Transverse colon (tissue), 4 donors: ENCODE data around the gene CRADD. TPM values are rescaled to one million over a fixed set of nuclear protein-coding genes. Genes with fewer than 3 reads are reported as not detected.
"Not testable (repeated sequence)": the region's sequence is repeated elsewhere in the genome, so short reads cannot be mapped to it uniquely, and the experiment has no call there.

Source experiments
- DNase-seq: peaks from one replicate; pipeline ENCODE4 v3.0.0-alpha.2; 2019
- H3K27ac ChIP-seq, 4 donors: fragments of 200-600 bp; sonication (generic); 2 replicates each; pipeline ENCODE4 v1.5.1; 2016 to 2018; ENCODE audit warnings: inconsistent platforms in 4 of 4
- H3K27me3 ChIP-seq: fragments of 200-600 bp; sonication (generic); 2 replicates; pipeline ENCODE4 v1.5.1; 2017; ENCODE audit warnings: inconsistent platforms
- H3K36me3 ChIP-seq, 4 donors: fragments of 200-600 bp; sonication (generic); 2 replicates each; pipeline ENCODE4 v1.5.1; 2017 to 2019; ENCODE audit warnings: inconsistent platforms in 4 of 4
- H3K4me1 ChIP-seq, 4 donors: fragments of 200-600 bp; sonication (generic); 2 replicates each; pipeline ENCODE4 v1.5.1; 2017 to 2020; ENCODE audit warnings: inconsistent platforms in 4 of 4
- H3K4me3 ChIP-seq, 4 donors: fragments of 200-600 bp; sonication (generic); 1 replicate in 1 of 4; 2 replicates in 3 of 4; pipeline versions ENCODE4 v1.5.1 to v1.6.1; 2017 to 2019; ENCODE audit warnings: inconsistent platforms in 4 of 4
- H3K9me3 ChIP-seq, 2 donors: fragments of 200-600 bp; sonication (generic); 2 replicates each; pipeline ENCODE4 v1.5.1; 2017 to 2019; ENCODE audit warnings: inconsistent platforms in 2 of 2
- EP300 ChIP-seq: sonication (generic); formaldehyde crosslinking; IDR thresholded peaks from one replicate; pipeline ENCODE4 v1.6.1; 2017; ENCODE audit warnings: antibody characterized with exemption, low read depth
- POLR2A ChIP-seq: fragments of 450-650 bp; IDR thresholded peaks from one replicate; pipeline ENCODE4 v1.6.1; 2016; ENCODE audit warnings: antibody characterized with exemption, mild to moderate bottlenecking, moderate library complexity
- POLR2AphosphoS5 ChIP-seq, 3 donors: sonication (generic); formaldehyde crosslinking; IDR thresholded peaks; one replicate each; pipeline ENCODE4 v1.6.1; 2016; ENCODE audit warnings: antibody characterized with exemption in 3 of 3
- whole genome bisulfite sequencing, 2 donors: methylation state at CpG; one replicate each; pipeline ENCODE4 v1.1.5; 2018; ENCODE audit warnings: low coverage in 1 of 2; 5-methylcytosine and 5-hydroxymethylcytosine counted together
- in situ Hi-C, 4 donors: fragments of 200-750 bp; cut with MboI; loops; one replicate each; pipeline versions ENCODE4 v1.15.0 to v1.15.1; 2017; ENCODE audit warnings: low sequenced_read_pairs in 3 of 4, low pct_ligation_motif_present in 1 of 4, low pct_unique_long_range_greater_than_20kb in 1 of 4
- intact Hi-C: fragments of 100-400 bp; cut with DNase I; formaldehyde crosslinking; loops from one replicate; pipeline ENCODE4 v1.15.1; 2023; ENCODE audit warnings: low total_unique reads
- total RNA-seq, 4 donors: library from RNA; depleted of rRNA; stranded (reverse); fragments of >200 nt; gene quantifications; one replicate each; pipeline ENCODE4 v1.1.0, GENCODE V29; 2016
- TF ChIP-seq, protein P1 (sequence below), 5 experiments: fragments of 200-600 bp in 3 of 5; fragments of 450-650 bp in 2 of 5; sonication (generic) in 3 of 5; IDR thresholded peaks; 1 replicate in 2 of 5; 2 replicates in 3 of 5; pipeline ENCODE4 v1.5.1; 2016 to 2017; ENCODE audit warnings: antibody characterized with exemption in 5 of 5, inconsistent platforms in 3 of 5, mild to moderate bottlenecking in 2 of 5, moderate library complexity in 1 of 5

Gene CRADD
- total RNA-seq, 4 donors from 2014 or later, result 45.6 to 59.3 (median 56.3) TPM

DNA sequence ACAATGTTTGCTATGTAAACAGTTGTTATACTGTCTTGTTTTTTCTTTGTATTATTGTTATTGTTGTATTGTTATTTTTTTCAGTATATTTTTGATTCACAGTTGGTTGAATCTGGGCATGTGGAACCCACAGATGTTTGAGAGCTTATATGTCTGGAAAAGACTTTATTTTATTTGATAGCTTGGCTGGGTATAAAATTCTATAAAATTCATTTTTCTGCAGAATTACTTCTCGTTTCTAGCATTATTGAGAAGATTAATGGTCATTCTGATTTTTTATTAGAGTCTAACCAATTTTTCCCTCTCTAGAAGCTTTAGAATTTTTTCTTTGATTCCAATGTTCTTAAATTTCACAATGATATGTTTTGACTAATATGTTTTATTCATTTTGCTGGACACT is 188.6 kb downstream of the CRADD start:
- no peaks in the 10 kb centered on the region for H3K36me3 ChIP-seq
- no peak for DNase-seq
- in situ Hi-C loops (no loop called here), intact Hi-C loops (no loop called here)
- H3K27ac ChIP-seq, result no peak overlapping the region
- TF ChIP-seq POLR2AphosphoS5 (IDR thresholded peaks at IDR 0.05) (no peak), EP300 (no peak), POLR2A (no peak)
- TF ChIP-seq, protein P1, sequence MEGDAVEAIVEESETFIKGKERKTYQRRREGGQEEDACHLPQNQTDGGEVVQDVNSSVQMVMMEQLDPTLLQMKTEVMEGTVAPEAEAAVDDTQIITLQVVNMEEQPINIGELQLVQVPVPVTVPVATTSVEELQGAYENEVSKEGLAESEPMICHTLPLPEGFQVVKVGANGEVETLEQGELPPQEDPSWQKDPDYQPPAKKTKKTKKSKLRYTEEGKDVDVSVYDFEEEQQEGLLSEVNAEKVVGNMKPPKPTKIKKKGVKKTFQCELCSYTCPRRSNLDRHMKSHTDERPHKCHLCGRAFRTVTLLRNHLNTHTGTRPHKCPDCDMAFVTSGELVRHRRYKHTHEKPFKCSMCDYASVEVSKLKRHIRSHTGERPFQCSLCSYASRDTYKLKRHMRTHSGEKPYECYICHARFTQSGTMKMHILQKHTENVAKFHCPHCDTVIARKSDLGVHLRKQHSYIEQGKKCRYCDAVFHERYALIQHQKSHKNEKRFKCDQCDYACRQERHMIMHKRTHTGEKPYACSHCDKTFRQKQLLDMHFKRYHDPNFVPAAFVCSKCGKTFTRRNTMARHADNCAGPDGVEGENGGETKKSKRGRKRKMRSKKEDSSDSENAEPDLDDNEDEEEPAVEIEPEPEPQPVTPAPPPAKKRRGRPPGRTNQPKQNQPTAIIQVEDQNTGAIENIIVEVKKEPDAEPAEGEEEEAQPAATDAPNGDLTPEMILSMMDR (IDR thresholded peaks at IDR 0.05), result no peak
- WGBS, 2 donors, result 84 to 91% methylated on average over 1 of the region's 1 CpG
- H3K4me3 ChIP-seq, result no peak overlapping the region
- H3K4me1 ChIP-seq, result no peaks in the 10 kb centered on the region
- no peaks in the 10 kb centered on the region for H3K27me3 ChIP-seq
- H3K9me3 ChIP-seq, result peaks cover 15 to 23% of the 10 kb centered on the region in 2 donors

DNA sequence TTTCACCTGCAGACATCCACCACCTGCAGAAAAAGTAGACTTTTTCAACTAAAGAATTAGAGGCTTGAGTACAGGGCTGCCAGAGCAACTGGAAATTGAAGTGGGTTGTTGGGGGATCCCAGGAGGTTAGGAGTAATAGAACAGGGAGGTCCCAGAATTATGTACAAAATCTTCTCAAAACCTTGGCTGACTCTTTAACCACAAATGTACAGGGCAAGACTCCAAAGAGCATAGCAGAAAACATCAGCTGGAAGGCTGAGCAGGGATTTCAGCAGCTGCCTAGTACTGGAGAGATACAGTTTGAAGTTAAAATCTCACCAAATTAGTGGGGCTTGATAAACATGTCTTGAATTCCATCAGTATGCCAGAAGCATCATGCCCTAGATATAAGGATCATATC is 191.6 kb downstream of the CRADD start:
- DNase-seq, result no peak
- intact Hi-C loops, result no loop called here
- no peak for TF ChIP-seq POLR2A
- no peak for TF ChIP-seq POLR2AphosphoS5 (IDR thresholded peaks at IDR 0.05)
- TF ChIP-seq EP300, result no peak
- TF ChIP-seq, protein P1 (IDR thresholded peaks at IDR 0.05), result no peak

DNA sequence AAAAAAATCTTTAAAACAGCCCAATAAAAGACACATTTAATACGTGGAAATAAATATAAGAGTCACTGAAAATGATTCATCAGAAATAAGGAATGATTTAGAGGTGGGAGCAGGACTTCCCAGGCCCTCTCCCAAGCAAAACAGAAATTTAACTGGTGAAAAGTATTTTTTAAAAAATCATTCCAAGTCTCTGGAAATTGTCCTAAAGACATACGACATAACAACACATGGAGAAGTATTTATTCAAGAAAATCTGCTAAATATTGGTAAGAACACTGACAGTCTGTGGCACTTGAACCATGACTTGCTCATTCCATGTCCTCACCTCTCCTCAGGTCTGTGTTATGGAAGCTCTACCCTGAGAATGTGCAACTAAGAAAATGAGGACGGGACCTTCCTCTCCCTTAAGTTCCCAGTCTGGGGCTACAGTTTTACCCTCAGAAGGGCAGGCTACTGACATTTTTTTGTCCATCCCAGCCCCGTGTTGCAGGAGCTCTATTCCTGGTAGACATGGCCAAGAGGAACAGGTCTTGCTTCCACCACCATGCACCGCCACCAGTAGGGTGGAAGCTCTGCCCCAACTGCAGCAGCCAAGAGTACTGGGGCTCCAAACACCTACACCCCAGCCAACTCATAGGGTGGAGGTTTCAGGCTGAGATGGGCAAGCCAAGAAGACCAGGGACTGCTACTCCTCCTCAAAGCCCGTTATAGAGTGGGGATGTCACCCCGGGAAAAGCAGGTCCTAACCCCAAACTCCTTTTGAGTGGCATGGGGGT is 193.0 kb downstream of the CRADD start:
- no peaks in the 10 kb centered on the region for H3K4me1 ChIP-seq
- no peak overlapping the region for H3K4me3 ChIP-seq
- in situ Hi-C loops (no loop called here), intact Hi-C loops (no loop called here)
- no peak for TF ChIP-seq POLR2AphosphoS5 (IDR thresholded peaks at IDR 0.05)
- no peak for TF ChIP-seq POLR2A
- no peak for TF ChIP-seq EP300
- TF ChIP-seq, protein P1 (IDR thresholded peaks at IDR 0.05), result no peak
- no peak for DNase-seq
- H3K9me3 ChIP-seq, result peaks cover 35 to 41% of the 10 kb centered on the region in 2 donors
- no peak overlapping the region for H3K27ac ChIP-seq
- WGBS, 2 donors, result 33 to 82% methylated on average over 1 to 7 of the region's 7 CpGs
- H3K36me3 ChIP-seq, result no peaks in the 10 kb centered on the region
- no peaks in the 10 kb centered on the region for H3K27me3 ChIP-seq

More for the DNA sequence above, 191.6 kb downstream of the CRADD start:
- H3K27me3 ChIP-seq, result no peaks in the 10 kb centered on the region
- in situ Hi-C loops, result no loop called here
- H3K4me1 ChIP-seq, result no peaks in the 10 kb centered on the region
- no peak overlapping the region for H3K27ac ChIP-seq
- H3K9me3 ChIP-seq, result peaks cover 34 to 35% of the 10 kb centered on the region in 2 donors
- no peak overlapping the region for H3K4me3 ChIP-seq
- H3K36me3 ChIP-seq, result no peaks in the 10 kb centered on the region

DNA sequence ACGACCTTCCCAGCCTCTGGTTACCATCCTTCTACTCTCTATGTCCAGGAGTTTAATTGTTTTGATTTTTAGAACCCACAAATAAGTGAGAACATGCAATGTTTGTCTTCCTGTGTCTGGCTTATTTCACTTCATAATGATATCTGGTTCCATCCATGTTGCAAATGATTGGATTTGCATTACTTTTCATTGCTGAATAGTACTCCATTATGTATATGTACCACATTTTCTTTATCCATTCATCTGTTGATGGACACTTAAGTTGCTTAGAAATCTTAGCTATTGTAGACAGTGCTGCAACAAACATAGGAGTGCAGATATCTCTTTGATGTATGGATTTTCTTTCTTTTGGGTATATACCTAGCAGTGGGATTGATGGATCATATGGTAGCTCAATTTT is 194.4 kb downstream of the CRADD start:
- H3K27ac ChIP-seq, in situ Hi-C loops, H3K4me3 ChIP-seq, intact Hi-C loops, H3K4me1 ChIP-seq, H3K27me3 ChIP-seq, H3K36me3 ChIP-seq, DNase-seq: not testable (repeated sequence)
- WGBS, 2 donors, result 56 to 72% methylated on average over 1 of the region's 1 CpG
- H3K9me3 ChIP-seq, result peaks cover 37 to 40% of the 10 kb centered on the region in 2 donors

DNA sequence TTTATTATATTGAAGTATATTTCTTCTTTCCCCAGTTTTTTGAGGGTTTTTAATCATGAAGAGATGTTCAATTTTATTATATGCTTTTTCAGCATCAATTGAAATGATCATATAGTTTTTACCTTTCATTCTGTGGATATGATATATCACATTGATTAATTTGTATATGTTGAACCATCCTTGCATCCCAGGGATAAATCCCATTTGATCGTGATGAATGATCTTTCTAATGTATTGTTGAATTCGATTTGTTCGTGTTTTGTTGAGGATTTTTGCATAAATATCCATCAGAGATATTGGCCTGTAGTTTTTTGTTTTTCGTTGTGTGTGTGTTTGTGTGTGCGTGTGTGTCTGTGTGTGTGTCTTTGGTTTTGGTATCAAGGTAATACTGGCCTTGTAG is 196.4 kb downstream of the CRADD start:
- TF ChIP-seq EP300 (no peak), POLR2AphosphoS5 (IDR thresholded peaks at IDR 0.05) (no peak), POLR2A (no peak)
- TF ChIP-seq, protein P1 (IDR thresholded peaks at IDR 0.05), result no peak
- in situ Hi-C loops, result no loop called here
- DNase-seq, result no peak
- Histone ChIP-seq H3K27me3 (no peaks in the 10 kb centered on the region), H3K9me3 (peaks cover 39 to 40% of the 10 kb centered on the region in 2 donors), H3K4me3 (no peak overlapping the region), H3K36me3 (no peaks in the 10 kb centered on the region), H3K4me1 (no peaks in the 10 kb centered on the region), H3K27ac (no peak overlapping the region)
- intact Hi-C loops, result no loop called here
- 96 to 100% methylated on average over 3 to 5 of the region's 5 CpGs for WGBS, 2 donors
